Choroid plexus epithelial cell (primary cell): ENCODE measurements around the gene MICOS13.

Experiments used
- DNase-seq: peaks from one replicate; pipeline ENCODE4 v3.0.0-alpha.2; 2010; ENCODE audit warnings: low read depth
- H3K4me3 ChIP-seq: 2 replicates; pipeline ENCODE4 v1.5.1; 2011; ENCODE audit warnings: low read depth, mild to moderate bottlenecking, control low read depth, low read length, moderate library complexity
- CTCF ChIP-seq: conservative IDR thresholded peaks from 2 replicates; pipeline ENCODE4 v1.5.1; 2011; ENCODE audit warnings: low read depth, mild to moderate bottlenecking, control low read depth, inconsistent platforms, low read length, moderate library complexity

MICOS13 gene

GRCh38 chr19:5694956-5695648 is 14.8 kb upstream of the MICOS13 start:
- H3K4me3 ChIP-seq = no peak overlapping the region
- no peak for DNase-seq
- no peak for TF ChIP-seq CTCF

GRCh38 chr19:5694167-5694955 is 14.0 kb upstream of the MICOS13 start:
- no peak overlapping the region for H3K4me3 ChIP-seq
- no peak for TF ChIP-seq CTCF
- DNase-seq = no peak

GRCh38 chr19:5693195-5694166 is 13.2 kb upstream of the MICOS13 start:
- no peak for TF ChIP-seq CTCF
- no peak overlapping the region for H3K4me3 ChIP-seq
- DNase-seq = no peak

GRCh38 chr19:5692723-5693194 is 12.4 kb upstream of the MICOS13 start:
- no peak for DNase-seq
- no peak overlapping the region for H3K4me3 ChIP-seq
- no peak for TF ChIP-seq CTCF

- H3K4me3 ChIP-seq = peak overlapping the region; percentile 99
- DNase-seq = no peak
- no peak for TF ChIP-seq CTCF
Observed at GRCh38 chr19:5691822-5692722, 11.8 kb upstream of the MICOS13 start.
